Measurements from ENCODE around the gene SYPL1.

Gene SYPL1

DNA sequence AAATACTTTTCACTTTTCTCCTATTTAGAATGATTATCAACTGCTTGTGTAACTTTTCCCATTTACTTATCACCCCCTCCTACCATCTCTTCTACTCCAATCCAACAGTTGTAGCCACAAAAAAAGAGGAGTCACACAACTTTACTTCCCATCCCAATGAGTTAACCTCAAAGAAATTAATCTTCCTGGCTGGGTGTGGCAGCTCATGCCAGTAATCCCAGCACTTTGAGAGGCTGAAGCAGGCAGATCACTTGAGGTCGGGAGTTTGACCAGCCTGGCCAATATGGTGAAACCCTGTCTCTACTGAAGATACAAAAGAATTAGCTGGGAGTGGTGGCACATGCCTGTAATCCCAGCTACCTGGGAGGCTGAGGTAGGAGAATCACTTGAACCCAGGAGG is 19.9 kb downstream of the SYPL1 start:
- no peak for DNase-seq (ENCODE audit: low spot score)

- no peak for DNase-seq (ENCODE audit: low spot score)
Measured at GRCh38 chr7:106089647-106090046, 22.5 kb downstream of the SYPL1 start.

DNA sequence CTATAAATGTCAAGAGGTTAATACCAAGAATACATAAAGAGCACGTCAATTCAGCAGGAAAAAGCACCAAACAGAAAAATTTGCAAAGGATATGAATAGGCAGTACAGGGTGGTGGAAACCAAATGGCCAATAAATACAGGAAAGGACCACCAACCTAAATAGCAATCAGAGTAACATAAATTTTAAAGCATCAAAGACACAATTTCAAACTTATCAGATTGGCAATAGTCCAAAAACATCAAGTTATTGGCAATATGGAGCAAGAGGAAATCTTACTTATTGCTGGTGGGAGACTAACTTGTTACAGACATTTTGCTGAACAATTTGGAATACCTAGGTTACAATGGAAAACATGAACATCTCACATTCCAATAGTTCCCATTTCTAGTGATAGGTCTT is 24.1 kb downstream of the SYPL1 start:
- DNase-seq (ENCODE audit: low spot score) = no peak

- no peak for DNase-seq (ENCODE audit: low spot score)
Measured at GRCh38 chr7:106086062-106086461, 26.1 kb downstream of the SYPL1 start.

GRCh38 chr7:106085015-106085414 is 27.1 kb downstream of the SYPL1 start:
- DNase-seq (ENCODE audit: low spot score) = no peak

DNA sequence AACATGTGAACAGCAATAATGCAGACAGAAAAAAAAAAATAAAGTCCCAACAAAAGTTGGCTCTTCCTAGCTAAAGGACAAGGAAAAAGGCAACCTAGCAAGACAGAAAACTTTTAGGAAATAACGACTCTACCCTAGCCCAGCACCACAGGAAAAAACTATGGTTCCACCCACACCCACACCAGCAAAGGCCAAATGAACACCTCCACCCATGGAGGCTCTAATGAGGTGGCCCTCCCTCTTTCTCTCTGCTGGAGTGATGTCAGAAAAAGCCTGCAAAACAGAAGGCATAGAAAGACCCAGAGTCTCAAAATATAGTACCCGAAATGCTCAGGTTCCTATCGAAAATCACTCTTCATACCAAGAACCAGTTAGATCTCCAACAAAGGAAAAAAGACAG is 28.4 kb downstream of the SYPL1 start:
- DNase-seq (ENCODE audit: low spot score) = no peak

DNA sequence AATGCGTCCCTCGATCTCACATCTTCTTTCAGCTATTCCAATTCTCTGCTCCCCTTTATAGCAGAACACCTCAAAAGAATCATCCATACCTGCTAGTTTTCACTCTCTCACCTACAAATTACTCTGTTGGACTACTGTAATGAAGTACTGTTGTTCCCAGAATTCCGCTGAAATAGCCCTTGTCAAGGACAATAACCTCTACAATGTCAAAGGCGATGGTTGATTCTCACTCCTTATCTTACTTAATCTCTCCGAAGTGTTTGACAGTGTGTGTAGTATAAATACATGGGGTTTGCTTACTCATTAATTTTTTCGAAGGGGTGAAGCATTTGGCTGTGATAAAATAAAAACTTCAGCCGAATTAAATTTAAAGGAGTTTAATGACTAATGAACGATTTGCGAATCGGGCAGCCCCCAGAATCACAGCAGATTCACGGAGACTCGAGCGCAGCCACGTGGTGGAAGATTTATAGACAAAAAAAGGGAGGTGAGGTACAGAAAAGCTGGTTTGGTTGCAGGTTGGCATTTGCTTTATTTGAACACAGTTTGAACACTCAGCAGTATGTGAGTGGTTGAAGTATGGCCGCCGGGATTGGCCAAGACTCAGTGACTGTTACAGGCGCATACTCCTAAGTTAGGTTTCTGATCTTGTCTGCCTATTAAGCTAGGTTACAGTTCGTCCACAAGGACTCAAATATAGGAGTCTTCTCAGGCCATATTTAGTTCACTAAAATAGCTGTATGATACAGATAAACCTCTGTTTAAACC is 29.8 kb downstream of the SYPL1 start:
- DNase-seq (ENCODE audit: low spot score) = no peak

GRCh38 chr7:106080300-106080987 is 31.7 kb downstream of the SYPL1 start:
- DNase-seq (ENCODE audit: low spot score) = no peak

DNA sequence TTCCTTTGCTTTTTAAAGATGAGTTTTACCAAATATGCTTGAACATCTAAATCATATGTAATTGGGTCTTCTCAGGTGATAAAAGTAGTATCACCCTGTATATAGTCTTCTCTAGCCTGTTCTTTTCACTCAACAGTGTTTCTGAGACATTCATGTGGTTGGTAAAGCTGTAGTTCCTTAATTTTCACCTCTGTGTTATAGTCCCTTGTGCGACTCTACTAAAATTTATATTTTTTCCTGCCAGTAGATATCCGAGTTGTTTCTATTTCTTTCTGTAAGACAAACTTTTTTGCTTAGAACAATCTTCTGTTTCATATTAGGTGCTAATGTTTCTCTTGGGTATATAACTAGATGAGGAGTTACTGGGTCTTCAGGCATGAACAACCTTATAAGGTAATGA is 35.6 kb downstream of the SYPL1 start:
- no peak for DNase-seq (ENCODE audit: low spot score)

GRCh38 chr7:106075937-106076336 is 36.2 kb downstream of the SYPL1 start:
- no peak for DNase-seq (ENCODE audit: low spot score)

- DNase-seq (ENCODE audit: low spot score) = no peak
Measured at GRCh38 chr7:106074257-106074656, 37.9 kb downstream of the SYPL1 start.

DNA sequence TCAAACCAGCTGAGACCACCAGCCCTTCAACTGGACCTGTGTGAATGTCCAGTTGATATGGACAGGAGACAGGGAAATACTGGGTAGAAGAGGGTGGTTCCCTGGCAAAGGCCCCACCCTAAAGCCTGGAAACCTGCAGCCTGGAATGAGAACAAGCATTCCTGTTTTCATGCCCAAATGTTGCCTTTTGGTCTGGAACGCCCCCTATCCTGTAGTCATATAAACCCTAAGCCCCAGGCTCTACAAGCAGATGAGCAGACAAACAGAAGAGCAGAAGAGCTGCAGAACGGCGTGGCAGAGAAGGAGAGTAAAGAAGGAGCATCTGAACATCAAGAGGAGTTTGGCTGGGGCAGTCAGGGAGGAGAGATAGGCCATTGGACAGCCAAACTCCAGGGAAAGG is 38.4 kb downstream of the SYPL1 start:
- DNase-seq (ENCODE audit: low spot score) = no peak

GRCh38 chr7:106072715-106073091 is 39.4 kb downstream of the SYPL1 start:
- no peak for DNase-seq (ENCODE audit: low spot score)

- DNase-seq (ENCODE audit: low spot score) = no peak
Measured at GRCh38 chr7:106071999-106072714, 40.0 kb downstream of the SYPL1 start.

DNA sequence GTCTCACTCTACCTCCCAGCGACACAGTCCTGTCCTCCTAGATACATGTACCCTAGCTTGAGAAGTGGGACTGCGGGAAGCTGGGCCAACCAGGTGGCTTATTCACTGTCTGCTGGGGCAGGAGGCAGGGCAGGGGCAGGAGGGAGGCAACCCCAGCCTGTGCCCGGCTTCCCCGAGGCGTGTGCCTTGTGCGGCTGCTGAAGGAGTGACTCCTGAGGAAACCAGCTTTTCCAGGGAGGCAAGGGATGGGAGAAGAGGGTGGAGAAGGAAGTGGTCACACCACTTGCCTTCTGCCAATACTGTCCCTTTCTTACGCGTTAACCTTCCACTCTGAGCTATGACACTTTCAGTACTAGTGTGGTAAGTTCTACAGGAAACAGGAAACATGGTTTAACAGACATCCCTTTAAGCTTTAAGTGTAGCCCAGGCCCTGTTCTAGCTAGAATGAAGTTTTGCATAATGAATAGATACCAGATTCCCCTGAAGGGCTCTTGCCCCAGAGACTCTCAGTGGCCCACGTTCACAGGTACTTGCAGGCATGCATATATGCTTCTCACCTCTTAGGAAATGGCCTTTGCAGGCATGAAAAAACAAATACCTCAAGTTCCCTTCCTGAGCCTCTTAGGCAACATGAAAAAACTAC is 40.6 kb downstream of the SYPL1 start:
- no peak for DNase-seq (ENCODE audit: low spot score)

DNA sequence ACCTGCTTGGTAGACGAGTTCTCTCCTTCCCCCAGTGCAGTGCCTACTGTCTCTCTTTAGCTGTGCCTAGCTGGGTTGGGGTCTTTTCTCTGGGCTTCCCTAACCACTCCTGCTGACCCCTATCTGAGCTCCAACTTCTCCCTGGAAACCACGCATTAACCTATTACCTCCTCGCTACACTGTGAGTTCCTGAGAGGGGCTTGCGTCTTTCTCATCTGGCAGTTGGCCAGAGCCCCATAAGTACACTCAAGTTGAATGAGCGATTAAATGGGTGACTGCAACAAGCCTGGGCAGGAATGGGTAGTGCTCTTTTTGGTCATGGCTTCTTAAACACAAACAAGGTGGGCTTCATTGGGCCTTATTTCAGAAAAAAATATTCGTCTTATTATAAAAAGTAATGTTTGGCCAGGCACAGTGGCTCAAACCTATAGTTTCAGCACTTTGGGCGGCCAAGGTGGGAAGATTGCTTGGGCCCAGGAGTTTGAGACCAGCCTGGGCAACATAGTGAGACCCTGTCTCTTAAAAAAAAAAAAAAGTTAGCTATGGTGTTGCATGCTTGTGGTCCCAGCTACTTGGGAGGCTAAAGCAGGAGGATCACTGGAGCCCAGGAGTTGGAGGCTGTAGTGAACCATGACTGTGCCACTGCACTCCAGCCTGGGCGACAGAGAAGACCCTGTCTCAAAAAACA is 41.4 kb downstream of the SYPL1 start:
- no peak for DNase-seq (ENCODE audit: low spot score)

- DNase-seq (ENCODE audit: low spot score) = no peak
Measured at GRCh38 chr7:106070201-106070551, 41.9 kb downstream of the SYPL1 start.

- DNase-seq (ENCODE audit: low spot score) = no peak
Measured at GRCh38 chr7:106069471-106070200, 42.5 kb downstream of the SYPL1 start.

DNA sequence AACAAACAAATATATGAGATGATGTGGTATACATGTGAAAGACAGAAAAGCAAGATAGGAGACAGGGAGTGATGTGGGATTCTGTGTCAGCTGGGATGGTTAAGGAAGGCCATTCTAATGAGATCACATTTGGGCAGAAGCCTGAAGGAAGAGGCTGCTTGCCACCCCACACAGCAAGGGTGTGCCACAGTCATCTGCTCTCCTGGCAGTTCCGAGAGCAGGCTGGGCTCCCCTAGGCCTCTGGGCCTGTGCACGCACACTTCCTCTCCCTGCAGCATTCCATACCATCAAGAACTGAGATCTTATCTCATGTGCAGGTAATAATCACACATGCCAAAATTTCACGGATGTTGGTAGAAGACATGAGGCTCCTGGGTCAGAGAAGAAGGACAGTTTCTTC is 43.1 kb downstream of the SYPL1 start:
- peak; percentile 84 for DNase-seq (ENCODE audit: low spot score)

DNA sequence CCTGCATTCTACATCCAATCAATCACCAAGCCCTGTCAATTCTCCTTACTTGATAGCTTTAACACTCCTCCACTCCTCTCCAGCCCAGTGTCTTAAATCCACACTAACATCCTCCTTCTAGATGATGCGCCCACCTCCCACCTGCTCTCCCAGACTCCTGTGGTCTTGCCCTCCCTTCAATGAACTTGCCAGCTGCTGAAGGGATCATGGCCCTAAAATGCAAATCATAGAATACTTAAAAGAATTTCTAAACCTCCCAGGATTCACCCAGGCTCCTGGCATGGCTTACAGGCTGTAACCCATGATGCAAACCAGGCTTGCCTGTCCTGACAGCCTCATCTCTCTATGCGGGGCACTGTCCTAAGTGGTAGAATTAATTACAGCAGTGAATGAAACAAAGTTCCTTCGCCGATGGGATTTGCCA is 43.6 kb downstream of the SYPL1 start:
- peak; percentile 30 for DNase-seq (ENCODE audit: low spot score)

DNA sequence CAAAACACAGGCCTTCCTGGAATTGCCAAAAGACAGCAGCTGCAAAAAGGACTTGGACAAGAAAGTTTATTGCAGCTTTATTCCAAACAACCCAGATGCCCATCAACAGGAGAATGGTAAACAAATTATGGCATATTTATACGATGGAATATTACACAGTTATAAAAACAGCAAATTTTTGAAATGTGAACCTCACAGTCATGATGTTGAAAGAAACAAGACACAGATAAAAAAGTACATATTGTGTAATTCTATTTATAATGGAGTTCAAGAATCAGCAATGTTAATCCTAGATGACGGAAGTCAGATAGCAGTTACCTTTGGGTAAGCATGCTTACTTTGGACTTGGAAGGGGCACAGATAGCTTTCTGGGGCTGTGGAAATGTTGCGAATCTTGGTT is 44.4 kb downstream of the SYPL1 start:
- DNase-seq (ENCODE audit: low spot score) = no peak

All from GM03348 (cell line).